Heart left ventricle (tissue), 16 donors: Measurements from ENCODE around the gene FANCE. TPM values are rescaled to one million over a fixed set of nuclear protein-coding genes. Genes with fewer than 3 reads are reported as not detected.

Experiments
- ATAC-seq, 4 donors: fragments of 200-7000 bp; cut with Tn5 transposase; one replicate each; pipeline ENCODE4 v1.9.1; 2020 to 2022; ENCODE audit warnings: moderate library complexity in 4 of 4, mild to moderate bottlenecking in 3 of 4, moderate number of reproducible peaks in 1 of 4
- DNase-seq, 5 donors: peaks; one replicate each; pipeline ENCODE4 v3.0.0-alpha.2; 2020
- H3K27ac ChIP-seq, 12 donors: fragments of 200-600 bp; sonication (generic) in 4 of 12; one replicate each; pipeline versions ENCODE4 v1.5.0 to v1.8.0; 2016 to 2022; ENCODE audit warnings: mild to moderate bottlenecking in 2 of 12
- H3K27me3 ChIP-seq, 9 donors: fragments of 200-600 bp; sonication (generic) in 2 of 9; one replicate each; pipeline versions ENCODE4 v1.5.1 to v1.8.0; 2016 to 2022; ENCODE audit warnings: mild to moderate bottlenecking in 3 of 9
- H3K36me3 ChIP-seq, 9 donors: fragments of 200-600 bp; sonication (generic) in 2 of 9; one replicate each; pipeline versions ENCODE4 v1.5.0 to v1.8.0; 2018 to 2022; ENCODE audit warnings: mild to moderate bottlenecking in 2 of 9
- H3K4me1 ChIP-seq, 12 donors: fragments of 200-600 bp; sonication (generic) in 4 of 12; one replicate each; pipeline versions ENCODE4 v1.5.0 to v1.8.0; 2016 to 2022; ENCODE audit warnings: mild to moderate bottlenecking in 3 of 12
- H3K4me3 ChIP-seq, 12 donors: fragments of 200-600 bp; sonication (generic) in 4 of 12; one replicate each; pipeline versions ENCODE4 v1.5.0 to v1.8.0; 2017 to 2022; ENCODE audit warnings: mild to moderate bottlenecking in 9 of 12, moderate library complexity in 4 of 12
- H3K9me3 ChIP-seq, 12 donors: fragments of 200-600 bp; sonication (generic) in 4 of 12; one replicate each; pipeline versions ENCODE4 v1.5.0 to v1.8.0; 2016 to 2022; ENCODE audit warnings: mild to moderate bottlenecking in 1 of 12
- CTCF ChIP-seq, 12 donors: fragments of 200-600 bp; sonication (generic) in 4 of 12; IDR thresholded peaks; one replicate each; pipeline versions ENCODE4 v1.5.0 to v1.8.0; 2018 to 2022; ENCODE audit warnings: antibody characterized with exemption in 12 of 12, mild to moderate bottlenecking in 5 of 12
- POLR2A ChIP-seq, 2 donors: fragments of 450-650 bp; IDR thresholded peaks; one replicate each; pipeline ENCODE4 v1.6.1; 2017; ENCODE audit warnings: antibody characterized with exemption in 2 of 2, mild to moderate bottlenecking in 2 of 2, moderate library complexity in 2 of 2
- WGBS, 4 donors: extraction: QIAGEN DNeasy Blood & Tissue Kit in 2 of 4; methylation state at CpG; one replicate each; pipeline versions ENCODE4 v1.1.5 to v1.1.7; 2013 to 2018; 5-methylcytosine and 5-hydroxymethylcytosine counted together
- intact Hi-C, 10 donors: fragments of 100-400 bp; cut with DNase I; formaldehyde crosslinking; loops; one replicate each; pipeline versions ENCODE4 v1.11.1 to v1.14.2; 2022
- polyA plus RNA-seq, 2 donors: library from polyadenylated mRNA; stranded (reverse); fragments of 200-250 nt; gene quantifications; one replicate each; pipeline ENCODE4 v1.2.3, GENCODE V29; 2013
- total RNA-seq, 9 donors: library from RNA; depleted of rRNA in 2 of 9; stranded (reverse); fragments of >200 nt in 2 of 9; fragmentation: NEBNext Ultra II Directional in 3 of 9; extraction: Animal tissue kit (Norgen Biotek cat#: 25700) in 3 of 9; gene quantifications; one replicate each; pipeline versions ENCODE4 v1.1.0 to v1.2.4, GENCODE V29; 2016 to 2023
- donor health status: ischemic (EF 13 %, LVEDD 7.1; RV severe dilation, severe dysfunction).
- donor health status: healthy with polysubstance abuse.
- donor health status: DM: no; HTN: yes; CAD: no.
- donor health status: DM: no; HTN: no; CAD: no.
- donor health status: ischemic (EF 25% LVEDD 6.9; RV normal size, moderate dysfunction).
- donor health status: ischemic (EF 25% LVEDD 5.7; RV mildly dilated, moderate dysfunction).
- donor health status: healthy.
- donor health status: DM: yes; HTN: yes; CAD: no.
- donor health status: ischemic (EF 35%, LVEDD 5.7; RV mildly dilated, moderate dysfunction).
- donor health status: nonischemic (EF 11% LVEDD 7.7; RV severe dilation, severe dysfunction).
- donor health status: DM: yes; HTN: yes; CAD: no.
- donor health status: PGD.
- donor health status: ischemic (EF 29% LVEDD 5.4; RV normal size, mild dysfunction).
- donor health status: nonischemic (EF 23%, LVEDD 6.1; RV moderate dilation, normal function).

The FANCE gene
- total and polyA plus RNA-seq, 11 donors = 1.3 to 4.6 (median 3.6) TPM

- no peak for ATAC-seq
- intact Hi-C loops = loop anchor here in 6 of 10 donors (2.0 to 5.0 kb wide), 2 partner anchors 27 to 128 kb away; partner anchors contain the start of genes PPARD (in 5 of the 6) and TEAD3 (in 1 of the 6)
- no peaks in the 10 kb centered on the region for H3K27me3 ChIP-seq
- no peaks in the 10 kb centered on the region for H3K9me3 ChIP-seq
- peaks cover 0 to 60% (median 50%) of the 10 kb centered on the region in 9 donors for H3K36me3 ChIP-seq
- DNase-seq = no peak
- H3K27ac ChIP-seq = peak overlapping the region in 6 of 12 donors; percentile 86 to 94 (median 92)
- 51 to 57% (median 54%) methylated on average over 17 to 18 of the region's 18 CpGs for WGBS, 4 donors
- H3K4me1 ChIP-seq = peaks cover 3 to 40% (median 23%) of the 10 kb centered on the region in 12 donors
- no peak for TF ChIP-seq POLR2A (IDR thresholded peaks at IDR 0.05)
- TF ChIP-seq CTCF (IDR thresholded peaks at IDR 0.05) = no peak
- peak overlapping the region; percentile 61 to 98 (median 72) for H3K4me3 ChIP-seq
Observed at GRCh38 chr6:35469751-35470662, 17.9 kb downstream of the FANCE start.

- peak overlapping the region in 1 of 12 donors; percentile 89 for H3K27ac ChIP-seq
- no peaks in the 10 kb centered on the region for H3K27me3 ChIP-seq
- H3K36me3 ChIP-seq = peaks cover 0 to 65% (median 57%) of the 10 kb centered on the region in 9 donors
- DNase-seq = no peak
- no peaks in the 10 kb centered on the region for H3K9me3 ChIP-seq
- 69 to 74% (median 74%) methylated on average over 3 of the region's 3 CpGs for WGBS, 4 donors
- ATAC-seq = no peak
- peak overlapping the region in 2 of 12 donors; percentile 12 to 61 for H3K4me3 ChIP-seq
- peaks cover 3 to 40% (median 23%) of the 10 kb centered on the region in 12 donors for H3K4me1 ChIP-seq
- TF ChIP-seq POLR2A (IDR thresholded peaks at IDR 0.05) = no peak
- no peak for TF ChIP-seq CTCF (IDR thresholded peaks at IDR 0.05)
- intact Hi-C loops = no loop called here
Observed at GRCh38 chr6:35470663-35471120, 18.6 kb downstream of the FANCE start.

GRCh38 chr6:35471836-35472345 lies 19.8 kb downstream of the FANCE start:
- Histone ChIP-seq H3K4me3 (no peak overlapping the region), H3K4me1 (peaks cover 3 to 40% (median 23%) of the 10 kb centered on the region in 12 donors), H3K27ac (peak overlapping the region in 1 of 12 donors; percentile 89), H3K27me3 (no peaks in the 10 kb centered on the region), H3K9me3 (no peaks in the 10 kb centered on the region), H3K36me3 (peaks cover 0 to 68% (median 57%) of the 10 kb centered on the region in 9 donors)
- TF ChIP-seq POLR2A (IDR thresholded peaks at IDR 0.05) = no peak
- TF ChIP-seq CTCF (IDR thresholded peaks at IDR 0.05) = no peak
- intact Hi-C loops = no loop called here
- DNase-seq (no peak), ATAC-seq (no peak)
- 60 to 70% (median 66%) methylated on average over 8 of the region's 8 CpGs for WGBS, 4 donors
